Amniotic epithelial cell (primary cell): ENCODE results near the gene TMEM198.

Experiments
- DNase-seq: peaks from one replicate; pipeline ENCODE4 v3.0.0-alpha.2; 2010; ENCODE audit warnings: low read depth

The TMEM198 gene

GRCh38 chr2:219545295-219545942 is 1.6 kb downstream of the TMEM198 start:
- DNase-seq: no peak

GRCh38 chr2:219545943-219546352 is 2.1 kb downstream of the TMEM198 start:
- DNase-seq: no peak

- no peak for DNase-seq
Measured at GRCh38 chr2:219547621-219548020, 3.8 kb downstream of the TMEM198 start.

GRCh38 chr2:219548990-219549389 is 5.2 kb downstream of the TMEM198 start:
- DNase-seq: no peak

- DNase-seq: no peak
Measured at GRCh38 chr2:219549619-219550018, 5.8 kb downstream of the TMEM198 start.

- peak; percentile 56 for DNase-seq
Measured at GRCh38 chr2:219551441-219552381, 7.9 kb downstream of the TMEM198 start.

- peak; percentile 69 for DNase-seq
Measured at GRCh38 chr2:219552382-219553167, 8.7 kb downstream of the TMEM198 start.

GRCh38 chr2:219553168-219553417 is 9.3 kb downstream of the TMEM198 start:
- DNase-seq: no peak

GRCh38 chr2:219553463-219553963 is 9.7 kb downstream of the TMEM198 start:
- no peak for DNase-seq

- DNase-seq: no peak
Measured at GRCh38 chr2:219554350-219554749, 10.5 kb downstream of the TMEM198 start.

- no peak for DNase-seq
Measured at GRCh38 chr2:219555956-219556355, 12.1 kb downstream of the TMEM198 start.

- no peak for DNase-seq
Measured at GRCh38 chr2:219556413-219556812, 12.6 kb downstream of the TMEM198 start.

- DNase-seq: no peak
Measured at GRCh38 chr2:219557320-219557719, 13.5 kb downstream of the TMEM198 start.

- no peak for DNase-seq
Measured at GRCh38 chr2:219557791-219558785, 14.3 kb downstream of the TMEM198 start.

GRCh38 chr2:219559156-219559915 is 15.5 kb downstream of the TMEM198 start:
- DNase-seq: peak; percentile 52

GRCh38 chr2:219560037-219560892 is 16.4 kb downstream of the TMEM198 start:
- no peak for DNase-seq

- no peak for DNase-seq
Measured at GRCh38 chr2:219560893-219561178, 17.0 kb downstream of the TMEM198 start.

GRCh38 chr2:219561179-219562048 is 17.6 kb downstream of the TMEM198 start:
- DNase-seq: no peak
